Measurements from ENCODE around the gene ADORA2A. TPM values are rescaled to one million over a fixed set of nuclear protein-coding genes. Genes with fewer than 3 reads are reported as not detected.
A peak's percentile ranks its signal among the peaks of the same experiment; 100 is the strongest.

The ADORA2A gene
- total and polyA plus RNA-seq, 10 of the 15 experiments (the other 5 are each of a cell fraction or from before 2014, with no cell fraction given) = 0.69 to 31.2 (median 18.3) TPM

GRCh38 chr22:24445481-24446259, 18.3 kb downstream of the ADORA2A start (continued):
- TF ChIP-seq ELK1 (IDR thresholded peaks at IDR 0.05; ENCODE audit: low read depth, low read length) = no peak
- peak; percentile 90 for TF ChIP-seq PKNOX1 (IDR thresholded peaks at IDR 0.05)
- no peak for TF ChIP-seq EZH2 (IDR thresholded peaks at IDR 0.05; ENCODE audit: borderline replicate concordance, control insufficient read depth, low read depth, low read length)

GRCh38 chr22:24446260-24446611, 18.8 kb downstream of the ADORA2A start:
- ChIA-PET RAD21 (ENCODE audit: unreplicated experiment) (no interaction called here), SMC1A (ENCODE audit: uncharacterized antibody, unreplicated experiment) (interaction anchor here (1.6 kb wide), 1 partner anchor 61 kb away, joined by 3 read pairs; no protein-coding TSS in a partner anchor), CTCF (no interaction called here), POLR2A (no interaction called here)
- Histone ChIP-seq H3K4me2 (ENCODE audit: control insufficient read depth, insufficient read depth) (no peak overlapping the region), H3K36me3 (ENCODE audit: control insufficient read depth in 2 of 2, insufficient read depth in 2 of 2, low read length in 1 of 2) (peaks cover 6 to 10% of the 10 kb centered on the region in 2 experiments), H3K27ac (ENCODE audit: control insufficient read depth, insufficient read depth) (no peak overlapping the region), H3K9ac (ENCODE audit: control insufficient read depth, insufficient read depth, low read length) (no peak overlapping the region), H3K4me1 (ENCODE audit: control insufficient read depth, insufficient read depth, low read length) (no peaks in the 10 kb centered on the region), H4K20me1 (ENCODE audit: control insufficient read depth, insufficient read depth) (no peaks in the 10 kb centered on the region; the same call in 1 of the 2 replicates), H3K79me2 (ENCODE audit: control insufficient read depth, insufficient read depth, low read length) (no peaks in the 10 kb centered on the region), H3K4me3 (no peak overlapping the region), H3K9me3 (replicated peaks; ENCODE audit: control insufficient read depth, insufficient read depth, low read length) (no peaks in the 10 kb centered on the region; the same call in 2 of the 3 replicates), H3K27me3 (replicated peaks in 1 of 2; ENCODE audit: control insufficient read depth in 2 of 2, insufficient read depth in 2 of 2, low read length in 1 of 2) (no peaks in the 10 kb centered on the region), H2AFZ (ENCODE audit: control insufficient read depth, low read depth, low read length) (no peak overlapping the region)
- WGBS (ENCODE audit: insufficient coverage, insufficient replicate concordance, low lambda C conversion rate, missing lambda C conversion rate) = 91% methylated on average over 3 of the region's 3 CpGs
- intact Hi-C loops (cut with micrococcal nuclease; ENCODE audit: unreplicated experiment) (no loop called here), in situ Hi-C loops (cut with MboI) (no loop called here)
- no TSS peak for BruUV-seq (replicated peaks)
- FAIRE-seq = no peak
- ATAC-seq = no peak
- DNase-seq (ENCODE audit: low read depth, low spot score) = no peak
- TF ChIP-seq ATF2 (IDR thresholded peaks at IDR 0.05; ENCODE audit: low read length) (no peak), ZBTB11 (CRISPR knock-in tag; IDR thresholded peaks at IDR 0.05) (no peak), ZBED1 (IDR thresholded peaks at IDR 0.05; ENCODE audit: borderline replicate concordance) (no peak), SIX5 (IDR thresholded peaks at IDR 0.05; ENCODE audit: low read depth, low read length, severe bottlenecking) (no peak), PKNOX1 (IDR thresholded peaks at IDR 0.05) (no peak), BACH1 (IDR thresholded peaks at IDR 0.05; ENCODE audit: borderline replicate concordance) (no peak), RELB (IDR thresholded peaks at IDR 0.05; ENCODE audit: low read depth) (no peak), CEBPB (IDR thresholded peaks at IDR 0.05; ENCODE audit: borderline replicate concordance in 1 of 2, low read depth in 2 of 2, low read length in 2 of 2) (no peak)
